Limb (tissue), 2 donors: ENCODE measurements around the gene ZNF219.

Experiments
- DNase-seq, 2 donors: peaks; one replicate each; pipeline ENCODE4 v3.0.0-alpha.2; 2016; ENCODE audit errors: extremely low spot score in 2 of 2

ZNF219 gene

GRCh38 chr14:21102521-21103410 is 4.3 kb upstream of the ZNF219 start:
- no peak for DNase-seq

- no peak for DNase-seq
Measured at GRCh38 chr14:21101802-21102413, 3.5 kb upstream of the ZNF219 start.

- no peak for DNase-seq
Measured at GRCh38 chr14:21100931-21101330, 2.5 kb upstream of the ZNF219 start, which contains the start of gene TMEM253. Gene TMEM253, plus strand, starts transcription at chr14:21101066. Its CDS starts 278 bp downstream, at chr14:21101344.

- no peak for DNase-seq
Measured at GRCh38 chr14:21099596-21099985, 1.1 kb upstream of the ZNF219 start.

GRCh38 chr14:21098892-21099595 is 589 bp upstream of the ZNF219 start:
- DNase-seq, result no peak

- peak in 1 of 2 donors; percentile 76 for DNase-seq
Measured at GRCh38 chr14:21097636-21098075, 799 bp downstream of the ZNF219 start.

- DNase-seq, result no peak
Measured at GRCh38 chr14:21096978-21097635, 1.3 kb downstream of the ZNF219 start.

- DNase-seq, result no peak
Measured at GRCh38 chr14:21096438-21096837, 2.0 kb downstream of the ZNF219 start.

- DNase-seq, result no peak
Measured at GRCh38 chr14:21095430-21096205, 2.8 kb downstream of the ZNF219 start.

GRCh38 chr14:21093769-21094681 is 4.4 kb downstream of the ZNF219 start:
- peak; percentile 38 to 78 for DNase-seq

GRCh38 chr14:21093018-21093417 is 5.4 kb downstream of the ZNF219 start:
- no peak for DNase-seq

- peak; percentile 51 to 90 for DNase-seq
Measured at GRCh38 chr14:21092273-21093011, 6.0 kb downstream of the ZNF219 start.

- no peak for DNase-seq
Measured at GRCh38 chr14:21091821-21092272, 6.6 kb downstream of the ZNF219 start.

- DNase-seq, result no peak
Measured at GRCh38 chr14:21090940-21091663, 7.4 kb downstream of the ZNF219 start.

- peak in 1 of 2 donors; percentile 61 for DNase-seq
Measured at GRCh38 chr14:21090194-21090939, 8.1 kb downstream of the ZNF219 start.

GRCh38 chr14:21089877-21090193 is 8.6 kb downstream of the ZNF219 start:
- no peak for DNase-seq

- DNase-seq, result no peak
Measured at GRCh38 chr14:21089271-21089670, 9.2 kb downstream of the ZNF219 start.

- DNase-seq, result no peak
Measured at GRCh38 chr14:21088687-21089086, 9.8 kb downstream of the ZNF219 start.
